WTC11 (cell line): ENCODE results near the gene HTR3A. TPM values are rescaled to one million over a fixed set of nuclear protein-coding genes. Genes with fewer than 3 reads are reported as not detected.

ENCODE experiments used
- ATAC-seq: fragments of 200-7000 bp; cut with Tn5 transposase; 2 replicates; pipeline ENCODE4 v1.10.0; 2021; ENCODE audit warnings: mild to moderate bottlenecking, moderate library complexity
- CTCF ChIA-PET: fragments of 300-600 bp; sonication (Branson Sonifier 250); formaldehyde crosslinking; loops from one replicate; lab custom pipeline; 2021; ENCODE audit warnings: antibody characterized with exemption; lab: Charles Lee
- POLR2A ChIA-PET: fragments of 350-600 bp; sonication (Branson Sonifier 250); formaldehyde crosslinking; loops from one replicate; lab custom pipeline; 2021; ENCODE audit warnings: antibody characterized with exemption; lab: Charles Lee
- DNase-seq: peaks from one replicate; pipeline ENCODE4 v3.0.0; 2021; ENCODE audit warnings: low spot score
- H3K27ac Mint-ChIP-seq: 2 replicates; pipeline ENCODE4 v1.8.0; 2021; ENCODE audit warnings: mixed read lengths
- H3K27me3 Mint-ChIP-seq: 2 replicates; pipeline ENCODE4 v1.8.0; 2021; ENCODE audit warnings: low read depth, mild to moderate bottlenecking, moderate library complexity, mixed read lengths
- H3K36me3 Mint-ChIP-seq: 2 replicates; pipeline ENCODE4 v1.8.0; 2021; ENCODE audit warnings: mixed read lengths
- H3K4me1 Mint-ChIP-seq: 2 replicates; pipeline ENCODE4 v1.8.0; 2022; ENCODE audit warnings: mixed read lengths
- H3K4me3 Mint-ChIP-seq: 2 replicates; pipeline ENCODE4 v1.8.0; 2021; ENCODE audit warnings: mild to moderate bottlenecking, moderate library complexity, mixed read lengths
- H3K9me3 Mint-ChIP-seq: 2 replicates; pipeline ENCODE4 v1.8.0; 2021; ENCODE audit warnings: mixed read lengths
- EMX1 ChIP-seq: fragments of 250-450 bp; sonication (Bioruptor Pico); IDR thresholded peaks from 2 replicates; pipeline ENCODE4 v1.8.0; 2021; ENCODE audit warnings: mild to moderate bottlenecking
- ERG ChIP-seq: fragments of 250-450 bp; sonication (Bioruptor Pico); IDR thresholded peaks from 2 replicates; pipeline ENCODE4 v1.8.0; 2021; ENCODE audit warnings: mild to moderate bottlenecking
- ETV6 ChIP-seq: sonication (generic); formaldehyde crosslinking; IDR thresholded peaks from 2 replicates; pipeline ENCODE4 v1.8.1; 2022; ENCODE audit warnings: mild to moderate bottlenecking, missing genetic modification reagents
- FOXJ3 ChIP-seq: sonication (generic); formaldehyde crosslinking; IDR thresholded peaks from 2 replicates; pipeline ENCODE4 v1.9.0; 2021; ENCODE audit warnings: missing genetic modification reagents, mild to moderate bottlenecking, borderline replicate concordance
- GABPB1 ChIP-seq: sonication (generic); formaldehyde crosslinking; IDR thresholded peaks from 2 replicates; pipeline ENCODE4 v1.8.1; 2023; ENCODE audit warnings: mild to moderate bottlenecking, missing genetic modification reagents
- KAT7 ChIP-seq: sonication (generic); formaldehyde crosslinking; IDR thresholded peaks from 2 replicates; pipeline ENCODE4 v1.8.1; 2023; ENCODE audit warnings: missing genetic modification reagents, mild to moderate bottlenecking, borderline replicate concordance
- NR2C2 ChIP-seq: sonication (generic); formaldehyde crosslinking; IDR thresholded peaks from 2 replicates; pipeline ENCODE4 v1.8.0; 2022; ENCODE audit warnings: mild to moderate bottlenecking, missing genetic modification reagents
- PRDM15 ChIP-seq: sonication (generic); formaldehyde crosslinking; IDR thresholded peaks from 2 replicates; pipeline ENCODE4 v1.8.0; 2022; ENCODE audit warnings: missing genetic modification reagents
- PREB ChIP-seq: sonication (generic); formaldehyde crosslinking; IDR thresholded peaks from 2 replicates; pipeline ENCODE4 v1.8.1; 2022; ENCODE audit warnings: mild to moderate bottlenecking, missing genetic modification reagents, moderate library complexity, borderline replicate concordance
- RELA ChIP-seq: sonication (generic); formaldehyde crosslinking; IDR thresholded peaks from 2 replicates; pipeline ENCODE4 v1.8.1; 2022; ENCODE audit warnings: missing genetic modification reagents, mild to moderate bottlenecking, borderline replicate concordance
- SMAD4 ChIP-seq: sonication (generic); formaldehyde crosslinking; IDR thresholded peaks from 2 replicates; pipeline ENCODE4 v1.8.0; 2022; ENCODE audit warnings: mild to moderate bottlenecking, missing genetic modification reagents
- SOX15 ChIP-seq: fragments of 250-450 bp; sonication (Bioruptor Pico); IDR thresholded peaks from 2 replicates; pipeline ENCODE4 v1.9.0; 2021; ENCODE audit warnings: mild to moderate bottlenecking
- TCF7 ChIP-seq: sonication (generic); formaldehyde crosslinking; IDR thresholded peaks from 2 replicates; pipeline ENCODE4 v1.8.0; 2022; ENCODE audit warnings: mild to moderate bottlenecking, low read depth, missing genetic modification reagents, moderate library complexity
- TEAD4 ChIP-seq: sonication (generic); formaldehyde crosslinking; IDR thresholded peaks from 2 replicates; pipeline ENCODE4 v1.8.0; 2022; ENCODE audit warnings: mild to moderate bottlenecking, missing genetic modification reagents
- ZMAT4 ChIP-seq: fragments of 250-450 bp; sonication (Bioruptor Pico); IDR thresholded peaks from 2 replicates; pipeline ENCODE4 v1.9.0; 2021; ENCODE audit warnings: mild to moderate bottlenecking
- ZNF671 ChIP-seq: fragments of 250-450 bp; sonication (Bioruptor Pico); IDR thresholded peaks from 2 replicates; pipeline ENCODE4 v1.8.0; 2021; ENCODE audit warnings: mild to moderate bottlenecking
- total RNA-seq: library from RNA; stranded (reverse); gene quantifications from 3 replicates; pipeline ENCODE4 v1.2.3, GENCODE V29; 2021
- TF ChIP-seq, protein P1 (sequence below): sonication (generic); formaldehyde crosslinking; IDR thresholded peaks from 2 replicates; pipeline ENCODE4 v1.8.0; 2022; ENCODE audit warnings: mild to moderate bottlenecking, missing genetic modification reagents
- TF ChIP-seq, protein P2 (sequence below): sonication (generic); formaldehyde crosslinking; IDR thresholded peaks from 2 replicates; pipeline ENCODE4 v1.8.1; 2023; ENCODE audit warnings: mild to moderate bottlenecking, missing genetic modification reagents, moderate library complexity
- TF ChIP-seq, protein P3 (sequence below): sonication (generic); formaldehyde crosslinking; IDR thresholded peaks from 2 replicates; pipeline ENCODE4 v1.8.1; 2022; ENCODE audit warnings: low read depth, missing genetic modification reagents, borderline replicate concordance

HTR3A gene
- total RNA-seq, 1 experiment from 2014 or later: 4.1 TPM

DNA sequence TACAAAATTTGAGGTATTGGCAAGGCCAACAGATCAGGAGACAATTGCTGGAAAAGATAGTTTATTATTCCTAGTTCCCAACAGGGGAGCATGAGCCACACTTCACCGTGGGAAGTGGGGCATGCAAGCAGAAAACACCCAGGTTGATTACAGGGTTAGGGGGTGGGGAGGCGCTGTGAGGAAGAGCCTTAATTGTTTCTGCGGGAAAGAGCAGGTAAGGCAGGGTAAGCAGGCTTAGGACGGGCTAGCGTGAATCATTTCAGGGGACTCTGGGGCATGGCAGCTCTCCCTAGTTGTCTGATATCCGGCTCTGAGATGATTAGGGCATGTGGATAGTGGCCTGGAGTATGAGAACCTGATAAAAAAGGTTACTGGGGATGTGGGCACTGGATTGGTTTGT lies 20.7 kb upstream of the HTR3A start:
- peaks cover 67% of the 10 kb centered on the region for H3K4me1 Mint-ChIP-seq
- ATAC-seq (no peak), DNase-seq (no peak)
- H3K9me3 Mint-ChIP-seq: no peaks in the 10 kb centered on the region
- H3K27ac Mint-ChIP-seq: no peak overlapping the region
- CTCF ChIA-PET: interaction anchor here (0.6 to 1.7 kb wide), 2 partner anchors 58 to 221 kb away, joined by 4 to 6 read pairs; no protein-coding TSS in a partner anchor
- TF ChIP-seq ZMAT4 (CRISPR knock-in tag): no peak
- TF ChIP-seq TEAD4 (CRISPR knock-in tag): no peak
- TF ChIP-seq, protein P1, sequence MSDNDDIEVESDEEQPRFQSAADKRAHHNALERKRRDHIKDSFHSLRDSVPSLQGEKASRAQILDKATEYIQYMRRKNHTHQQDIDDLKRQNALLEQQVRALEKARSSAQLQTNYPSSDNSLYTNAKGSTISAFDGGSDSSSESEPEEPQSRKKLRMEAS (CRISPR knock-in tag): no peak
- TF ChIP-seq EMX1: no peak
- TF ChIP-seq SOX15 (CRISPR knock-in tag): no peak
- TF ChIP-seq, all 79 proteins: peak for 0
- H3K36me3 Mint-ChIP-seq: no peaks in the 10 kb centered on the region
- 0 out of 2 replicates have a peak, but pooled peaks cover 3% of the 10 kb centered on the region for H3K27me3 Mint-ChIP-seq
- POLR2A ChIA-PET: no interaction called here
- no peak overlapping the region for H3K4me3 Mint-ChIP-seq

DNA sequence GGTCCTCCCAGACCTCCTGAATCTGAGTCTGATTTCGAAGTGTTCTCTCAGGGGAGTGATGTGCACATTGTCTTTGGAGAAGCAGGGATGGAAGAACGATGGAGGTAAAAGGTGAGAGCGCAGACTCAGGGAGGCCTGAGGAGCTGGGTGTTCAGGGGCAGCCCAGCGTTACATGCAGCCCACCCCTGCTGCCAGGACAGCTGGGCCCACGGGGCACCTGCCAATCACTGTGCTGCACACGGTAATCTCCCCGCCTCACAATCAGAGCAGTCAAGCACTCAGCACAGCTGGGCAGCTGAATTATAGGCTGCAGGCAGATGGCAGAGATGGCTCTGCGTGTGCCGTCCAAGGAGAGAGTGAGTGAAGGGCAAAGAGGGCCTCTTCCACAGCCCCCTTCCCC lies 17.9 kb upstream of the HTR3A start:
- H3K36me3 Mint-ChIP-seq: no peaks in the 10 kb centered on the region
- TF ChIP-seq KAT7: no peak
- no peak for TF ChIP-seq ERG (CRISPR knock-in tag)
- no peak for TF ChIP-seq RELA (CRISPR knock-in tag)
- TF ChIP-seq, protein P2, sequence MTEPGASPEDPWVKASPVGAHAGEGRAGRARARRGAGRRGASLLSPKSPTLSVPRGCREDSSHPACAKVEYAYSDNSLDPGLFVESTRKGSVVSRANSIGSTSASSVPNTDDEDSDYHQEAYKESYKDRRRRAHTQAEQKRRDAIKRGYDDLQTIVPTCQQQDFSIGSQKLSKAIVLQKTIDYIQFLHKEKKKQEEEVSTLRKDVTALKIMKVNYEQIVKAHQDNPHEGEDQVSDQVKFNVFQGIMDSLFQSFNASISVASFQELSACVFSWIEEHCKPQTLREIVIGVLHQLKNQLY: no peak
- no peak for TF ChIP-seq ETV6 (CRISPR knock-in tag)
- TF ChIP-seq TEAD4 (CRISPR knock-in tag): no peak
- TF ChIP-seq FOXJ3 (CRISPR knock-in tag): no peak
- no peak for TF ChIP-seq SMAD4 (CRISPR knock-in tag)
- TF ChIP-seq, protein P1 (CRISPR knock-in tag): no peak
- no peak for TF ChIP-seq GABPB1 (CRISPR knock-in tag)
- TF ChIP-seq PRDM15 (CRISPR knock-in tag): no peak
- TF ChIP-seq, protein P3, sequence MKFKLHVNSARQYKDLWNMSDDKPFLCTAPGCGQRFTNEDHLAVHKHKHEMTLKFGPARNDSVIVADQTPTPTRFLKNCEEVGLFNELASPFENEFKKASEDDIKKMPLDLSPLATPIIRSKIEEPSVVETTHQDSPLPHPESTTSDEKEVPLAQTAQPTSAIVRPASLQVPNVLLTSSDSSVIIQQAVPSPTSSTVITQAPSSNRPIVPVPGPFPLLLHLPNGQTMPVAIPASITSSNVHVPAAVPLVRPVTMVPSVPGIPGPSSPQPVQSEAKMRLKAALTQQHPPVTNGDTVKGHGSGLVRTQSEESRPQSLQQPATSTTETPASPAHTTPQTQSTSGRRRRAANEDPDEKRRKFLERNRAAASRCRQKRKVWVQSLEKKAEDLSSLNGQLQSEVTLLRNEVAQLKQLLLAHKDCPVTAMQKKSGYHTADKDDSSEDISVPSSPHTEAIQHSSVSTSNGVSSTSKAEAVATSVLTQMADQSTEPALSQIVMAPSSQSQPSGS (CRISPR knock-in tag): no peak
- TF ChIP-seq TCF7 (CRISPR knock-in tag): no peak
- no peak for TF ChIP-seq NR2C2 (CRISPR knock-in tag)
- no peak for TF ChIP-seq EMX1
- no peak for TF ChIP-seq ZNF671
- TF ChIP-seq PREB (CRISPR knock-in tag): no peak
- TF ChIP-seq, all 79 proteins: peak for 0
- Mint-ChIP-seq H3K27me3 (peaks cover 8% of the 10 kb centered on the region), H3K4me3 (no peak overlapping the region), H3K27ac (no peak overlapping the region), H3K9me3 (no peaks in the 10 kb centered on the region), H3K4me1 (peaks cover 64% of the 10 kb centered on the region)
- DNase-seq: no peak
- ATAC-seq: no peak
- ChIA-PET CTCF (interaction anchor here (1.5 kb wide), 1 partner anchor 151 kb away, joined by 5 read pairs; no protein-coding TSS in a partner anchor), POLR2A (no interaction called here)
